Stimulated activated naive CD8-positive, alpha-beta T cell treated with anti-CD3 and anti-CD28 coated beads, Interleukin-15, Interleukin-2, amounts not matched to agents 100 ng/mL and 50 ng/mL, for 24 hours (primary cell): ENCODE measurements around the gene SEC14L1.

Experiments
- H3K27ac Mint-ChIP-seq: one replicate; pipeline ENCODE4 v1.8.0; 2021; ENCODE audit warnings: mild to moderate bottlenecking, mixed read lengths
- H3K27me3 Mint-ChIP-seq: one replicate; pipeline ENCODE4 v1.8.0; 2021; ENCODE audit warnings: mixed read lengths
- H3K36me3 Mint-ChIP-seq: one replicate; pipeline ENCODE4 v1.8.0; 2021; ENCODE audit warnings: low read depth, mixed read lengths
- H3K4me1 Mint-ChIP-seq: one replicate; pipeline ENCODE4 v1.8.0; 2021; ENCODE audit warnings: low read depth, mixed read lengths
- H3K4me3 Mint-ChIP-seq: one replicate; pipeline ENCODE4 v1.8.0; 2021; ENCODE audit warnings: mild to moderate bottlenecking, mixed read lengths
- H3K9me3 Mint-ChIP-seq: one replicate; pipeline ENCODE4 v1.8.0; 2021; ENCODE audit warnings: mixed read lengths

SEC14L1 gene

GRCh38 chr17:77264617-77265230 is 124.0 kb downstream of the SEC14L1 start:
- H3K9me3 Mint-ChIP-seq: no peaks in the 10 kb centered on the region

GRCh38 chr17:77266213-77266612 is 125.4 kb downstream of the SEC14L1 start:
- H3K27me3 Mint-ChIP-seq: no peaks in the 10 kb centered on the region
- no peaks in the 10 kb centered on the region for H3K4me1 Mint-ChIP-seq
- no peaks in the 10 kb centered on the region for H3K9me3 Mint-ChIP-seq
- no peaks in the 10 kb centered on the region for H3K36me3 Mint-ChIP-seq
- no peak overlapping the region for H3K27ac Mint-ChIP-seq
- H3K4me3 Mint-ChIP-seq: no peak overlapping the region

More at GRCh38 chr17:77264617-77265230, 124.0 kb downstream of the SEC14L1 start:
- Mint-ChIP-seq H3K4me3 (no peak overlapping the region), H3K27ac (no peak overlapping the region), H3K27me3 (no peaks in the 10 kb centered on the region), H3K36me3 (no peaks in the 10 kb centered on the region), H3K4me1 (no peaks in the 10 kb centered on the region)
